ENCODE data around the gene PMAIP1.

GRCh38 chr18:59899298-59900221 is at the start of gene PMAIP1:
- TF ChIP-seq POLR2AphosphoS5 (IDR thresholded peaks at IDR 0.05; ENCODE audit: low read depth, low read length) (peak; percentile 38; the same call in 1 of the 2 replicates), SIN3A (IDR thresholded peaks at IDR 0.05; ENCODE audit: borderline replicate concordance, insufficient read depth, low read length) (no peak)

Data from PFSK-1 (cell line).